GM18909 (cell line): Measurements from ENCODE around the gene LNX1.

Source experiments
- ATAC-seq: cut with Tn5 transposase; IDR thresholded peaks from one replicate; pipeline ENCODE4 v1.9.1; 2021; ENCODE audit warnings: mild to moderate bottlenecking; ENCODE audit not compliant: unreplicated experiment, poor library complexity

Gene LNX1

DNA sequence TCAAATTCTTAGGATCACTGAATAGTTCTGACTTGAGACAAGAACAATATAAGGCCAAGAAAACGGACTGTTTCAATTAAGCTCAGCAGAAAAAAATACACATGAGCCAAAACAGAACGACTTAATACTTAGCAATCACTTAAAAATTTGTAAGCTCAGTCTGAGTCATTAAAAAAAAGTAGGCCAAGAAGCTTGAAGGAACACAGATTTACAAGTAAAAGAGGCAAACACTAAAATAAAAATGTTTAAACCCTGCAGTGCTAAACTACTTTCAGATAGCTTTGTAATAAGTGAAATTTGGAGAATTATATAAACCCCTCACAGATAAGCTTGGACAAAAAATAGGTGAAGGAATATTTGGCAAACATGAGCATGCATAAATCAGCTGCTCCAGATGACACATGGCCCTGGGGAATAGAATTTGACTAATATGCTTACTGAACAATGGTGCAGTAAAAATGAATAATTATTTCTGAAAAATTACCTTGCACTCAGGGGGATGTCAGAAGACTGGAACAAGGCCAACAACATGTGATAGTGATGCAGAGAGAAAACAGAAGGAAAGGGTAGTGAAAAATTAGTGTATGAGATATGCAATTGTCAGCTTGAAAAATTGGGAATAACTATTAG, 49.6 kb downstream of the LNX1 start:
- ATAC-seq = no peak

DNA sequence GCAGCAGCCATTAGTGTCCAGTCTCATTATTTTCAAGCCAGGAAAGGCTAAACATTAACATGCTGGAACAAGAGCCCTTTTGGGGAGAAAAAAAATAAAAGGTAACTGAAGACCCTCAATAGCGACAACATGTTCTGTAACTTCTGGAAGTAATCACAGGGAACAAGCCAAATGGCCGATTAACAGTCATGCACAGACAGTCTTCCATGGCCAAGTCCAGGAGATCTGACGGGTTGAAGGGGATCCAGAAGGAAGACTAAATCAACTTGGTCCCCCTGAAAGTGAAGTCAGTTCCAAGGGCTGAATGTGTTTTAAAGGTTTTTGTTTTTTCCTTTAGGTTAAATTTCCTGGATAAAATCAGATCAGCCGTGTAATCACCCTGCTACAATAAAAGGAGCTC, 52.5 kb downstream of the LNX1 start:
- no peak for ATAC-seq

GRCh38 chr4:53537606-53538005, 53.7 kb downstream of the LNX1 start:
- ATAC-seq = no peak

GRCh38 chr4:53536328-53536727, 55.0 kb downstream of the LNX1 start:
- ATAC-seq = no peak

GRCh38 chr4:53535567-53535966, 55.7 kb downstream of the LNX1 start:
- ATAC-seq = no peak

DNA sequence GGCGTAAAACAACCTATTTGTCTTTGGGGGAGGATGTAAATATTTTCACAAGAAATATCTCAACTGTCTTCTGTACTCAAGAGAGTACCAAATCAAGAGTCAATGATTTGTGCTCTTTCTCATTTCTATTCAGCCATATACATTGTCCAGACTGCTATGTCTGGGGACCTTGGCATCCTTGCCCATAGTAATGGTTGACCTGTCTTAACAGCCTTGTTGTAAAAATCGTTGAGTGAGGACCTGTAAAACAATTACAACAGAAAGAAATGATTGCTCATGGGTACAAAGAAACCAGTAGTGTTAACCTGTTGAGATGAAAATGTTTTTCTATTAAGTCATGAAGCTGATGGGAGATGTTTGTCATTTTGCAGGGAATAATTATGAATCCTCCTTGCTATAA, 56.6 kb downstream of the LNX1 start:
- ATAC-seq = no peak

GRCh38 chr4:53532521-53532920, 58.8 kb downstream of the LNX1 start:
- ATAC-seq = no peak

- no peak for ATAC-seq
These were observed 59.6 kb downstream of the LNX1 start for GRCh38 chr4:53531585-53532224.

DNA sequence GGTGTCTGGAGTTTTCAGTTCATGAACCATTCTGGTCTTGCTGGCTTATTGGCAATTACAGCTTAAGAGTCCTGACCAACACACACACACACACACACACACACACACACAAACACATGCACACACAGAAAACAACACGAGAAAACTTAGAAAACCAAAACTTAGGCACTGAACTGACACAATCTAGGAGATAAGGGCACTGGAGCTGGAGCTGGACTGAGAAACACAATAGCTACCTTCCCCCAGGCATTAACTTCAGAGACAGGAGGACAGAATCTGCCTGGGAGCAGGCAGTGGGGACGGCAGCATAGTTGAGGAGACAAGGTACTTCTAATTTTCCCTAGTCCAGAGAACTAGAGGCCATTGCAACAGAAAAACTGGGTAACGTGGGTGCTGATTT, 62.3 kb downstream of the LNX1 start:
- ATAC-seq = no peak

GRCh38 chr4:53527930-53528329, 63.4 kb downstream of the LNX1 start:
- no peak for ATAC-seq

- no peak for ATAC-seq
These were observed 64.0 kb downstream of the LNX1 start for GRCh38 chr4:53527326-53527725.

GRCh38 chr4:53522334-53522733, 69.0 kb downstream of the LNX1 start:
- ATAC-seq = no peak

GRCh38 chr4:53520116-53520515, 71.2 kb downstream of the LNX1 start:
- no peak for ATAC-seq

DNA sequence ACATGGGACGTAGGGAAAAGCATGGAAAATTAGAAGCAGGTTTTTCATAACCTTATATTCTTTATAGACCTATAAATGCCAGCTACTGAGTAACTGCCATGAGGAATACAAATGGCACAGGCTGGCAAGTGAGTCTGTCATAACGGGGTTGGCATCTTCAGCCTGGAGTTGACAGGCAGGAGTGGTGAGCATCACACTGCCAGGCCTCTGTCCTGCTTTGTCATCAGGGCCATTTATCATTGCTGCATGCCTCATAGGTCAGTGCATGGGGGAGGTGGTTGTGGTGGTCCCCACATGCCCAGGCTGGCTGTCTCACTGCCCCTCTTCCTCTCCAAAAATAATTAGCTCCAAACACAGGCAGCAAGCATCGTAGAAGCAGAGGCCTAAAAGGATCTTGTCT, 72.5 kb downstream of the LNX1 start:
- ATAC-seq = no peak

DNA sequence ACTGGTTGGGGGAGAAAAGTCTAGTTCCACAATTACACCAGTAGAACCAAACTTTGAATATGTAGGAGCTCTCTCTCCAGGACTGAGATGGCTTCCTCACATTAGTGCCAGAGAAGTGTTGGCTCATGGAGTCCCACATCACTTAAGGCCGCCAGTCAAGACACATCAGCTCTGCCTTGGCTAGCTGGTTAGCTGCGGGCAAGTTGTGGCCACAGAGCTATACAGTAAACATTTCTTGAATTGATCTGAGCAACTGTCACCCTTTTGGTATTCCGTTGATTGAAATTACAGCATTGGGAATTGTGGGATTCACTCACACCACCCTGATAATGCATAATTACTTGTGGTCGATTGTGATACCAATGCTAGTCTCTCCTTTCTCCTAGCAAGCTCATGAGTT, 76.2 kb downstream of the LNX1 start:
- ATAC-seq = no peak

DNA sequence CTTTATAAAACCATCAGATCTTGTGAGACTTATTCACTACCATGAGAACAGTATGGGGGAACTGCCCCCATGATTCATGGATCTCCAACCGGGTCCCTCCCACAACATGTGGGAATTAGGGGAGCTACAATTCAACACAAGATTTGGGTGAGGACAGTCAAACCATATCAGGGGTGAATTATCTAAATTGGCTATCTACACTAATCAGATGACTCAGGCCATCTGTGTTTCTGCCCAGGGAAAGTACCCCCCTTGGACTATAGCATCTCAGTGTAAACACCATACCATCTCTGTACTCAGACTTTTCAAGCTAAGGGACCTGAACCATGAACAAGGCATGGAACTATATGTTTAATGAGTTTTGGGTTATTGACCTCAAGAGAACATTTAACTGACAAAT, 76.8 kb downstream of the LNX1 start:
- no peak for ATAC-seq

- no peak for ATAC-seq
These were observed 78.7 kb downstream of the LNX1 start for GRCh38 chr4:53512608-53513007.

DNA sequence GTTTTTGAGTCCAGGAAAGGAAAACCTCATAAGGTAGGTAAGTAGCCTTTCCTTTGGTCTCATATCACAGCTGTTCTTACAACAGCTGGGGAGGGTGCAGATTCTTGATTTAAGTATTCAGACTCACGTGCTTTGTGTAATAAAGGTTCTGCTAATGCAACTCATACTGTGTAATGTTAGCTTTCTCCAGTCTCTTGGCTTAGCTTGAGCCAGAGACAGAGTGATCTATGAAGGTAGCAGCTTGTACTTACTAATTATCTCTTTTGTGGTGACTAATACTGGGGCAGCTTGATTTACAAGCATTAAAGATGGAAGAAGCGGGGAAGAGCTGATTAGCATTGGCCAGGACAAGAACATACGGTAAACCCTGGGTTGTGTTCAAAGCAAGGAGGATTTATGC, 80.3 kb downstream of the LNX1 start:
- no peak for ATAC-seq

DNA sequence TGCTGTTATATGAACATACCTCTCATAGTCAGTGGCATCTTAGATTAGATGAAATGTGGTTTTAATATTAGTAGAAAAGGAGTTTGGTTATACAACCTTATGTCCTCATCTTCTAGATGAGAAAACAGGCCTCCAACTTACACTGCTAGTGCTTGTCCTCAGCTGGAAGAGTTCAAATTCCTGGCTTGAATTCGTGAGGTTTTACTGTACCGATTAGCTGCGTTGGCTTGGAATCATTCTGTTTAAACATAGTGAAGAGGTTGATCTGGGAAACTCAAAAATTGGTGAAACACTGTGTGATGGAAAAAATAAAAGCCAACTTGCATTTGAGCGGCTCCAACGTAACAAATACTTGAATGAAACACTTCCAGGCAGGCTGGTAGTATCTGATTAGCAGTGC, 81.0 kb downstream of the LNX1 start:
- ATAC-seq = no peak

GRCh38 chr4:53508446-53508845, 82.8 kb downstream of the LNX1 start:
- no peak for ATAC-seq

DNA sequence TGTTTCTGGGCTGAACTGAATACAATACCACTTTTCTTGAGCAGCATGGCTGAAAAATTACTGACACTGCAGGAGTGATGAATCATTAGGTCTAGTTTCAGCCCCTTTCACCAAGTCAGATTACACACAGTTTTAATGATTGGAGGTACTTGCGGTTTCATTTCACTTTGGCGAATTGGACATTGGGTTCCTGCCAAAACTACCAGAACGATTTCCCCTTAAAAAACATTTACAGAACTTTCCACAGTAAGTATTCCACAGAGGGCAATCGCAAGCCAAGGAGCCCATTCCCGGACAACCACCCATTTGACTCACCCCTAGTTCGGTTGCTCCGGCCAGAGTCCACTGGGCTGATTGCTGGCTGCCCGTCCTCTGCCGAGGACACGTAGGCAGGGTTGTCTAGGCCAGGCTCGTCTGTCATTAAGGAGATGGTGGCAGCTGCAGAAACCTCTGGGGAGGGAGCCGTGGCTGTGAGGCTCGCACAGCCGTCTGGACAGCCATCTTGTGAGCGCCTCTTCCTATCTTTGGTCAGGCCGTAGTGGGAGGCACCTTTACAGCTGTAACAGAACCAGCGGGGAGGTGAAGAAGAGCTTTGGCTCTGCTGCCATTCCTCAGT, 83.5 kb downstream of the LNX1 start:
- no peak for ATAC-seq

GRCh38 chr4:53507058-53507457, 84.2 kb downstream of the LNX1 start:
- no peak for ATAC-seq
